HCEC 1CT (cell line): ENCODE data around the gene OPA3.

Experiments
- DNase-seq: peaks from one replicate; pipeline ENCODE4 v3.0.0-alpha.2; 2017

Gene OPA3

GRCh38 chr19:45500918-45501729, 83.5 kb downstream of the OPA3 start:
- no peak for DNase-seq

GRCh38 chr19:45499196-45500180, 85.1 kb downstream of the OPA3 start:
- DNase-seq: peak; percentile 18

- DNase-seq: no peak
Observed at GRCh38 chr19:45498411-45499195, 86.0 kb downstream of the OPA3 start, which contains the start of gene PPM1N. PPM1N (plus strand) TSS chr19:45498443; CDS start chr19:45498473, 30 bp downstream.

DNA sequence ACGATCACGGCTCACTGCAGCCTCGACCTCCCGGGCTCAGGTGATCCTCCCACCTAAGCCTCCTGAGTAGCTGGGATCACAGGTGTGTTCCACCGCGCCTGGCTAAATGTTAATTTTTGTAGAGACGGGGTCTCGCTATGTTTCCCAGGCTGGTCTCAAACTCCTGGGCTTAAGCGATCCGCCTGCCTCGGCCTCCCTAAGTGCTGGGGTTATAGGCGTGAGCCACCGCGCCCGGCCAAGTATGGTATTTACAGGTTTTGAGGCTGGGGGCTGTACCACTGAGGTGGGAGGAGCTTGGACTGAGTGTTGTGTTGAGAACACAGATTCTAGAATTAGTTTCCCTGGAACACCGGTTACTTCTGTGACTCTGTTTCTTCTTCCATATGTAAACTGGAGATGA, 86.8 kb downstream of the OPA3 start:
- DNase-seq: no peak

- DNase-seq: peak; percentile 4
Observed at GRCh38 chr19:45496349-45496953, 88.2 kb downstream of the OPA3 start.

DNA sequence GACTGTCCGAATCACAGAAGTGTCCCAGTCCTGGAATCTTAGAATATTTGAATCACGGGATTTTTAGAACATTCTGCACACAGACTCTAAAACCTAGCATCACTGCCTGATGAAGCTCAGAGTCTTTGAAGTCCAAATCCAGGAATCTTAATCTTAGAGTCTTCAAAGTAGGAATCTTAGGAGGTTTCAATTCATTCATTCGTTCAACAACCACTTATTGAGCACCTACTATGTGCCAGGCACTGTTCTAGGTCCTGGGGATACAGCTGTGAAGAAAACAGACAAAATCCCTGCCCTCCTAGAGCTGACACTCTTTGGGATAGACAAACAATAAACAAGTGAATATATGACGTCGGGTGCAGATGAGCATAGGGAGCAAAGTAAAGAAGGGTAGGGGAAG, 89.4 kb downstream of the OPA3 start:
- no peak for DNase-seq

GRCh38 chr19:45494261-45494916, 90.2 kb downstream of the OPA3 start:
- no peak for DNase-seq

DNA sequence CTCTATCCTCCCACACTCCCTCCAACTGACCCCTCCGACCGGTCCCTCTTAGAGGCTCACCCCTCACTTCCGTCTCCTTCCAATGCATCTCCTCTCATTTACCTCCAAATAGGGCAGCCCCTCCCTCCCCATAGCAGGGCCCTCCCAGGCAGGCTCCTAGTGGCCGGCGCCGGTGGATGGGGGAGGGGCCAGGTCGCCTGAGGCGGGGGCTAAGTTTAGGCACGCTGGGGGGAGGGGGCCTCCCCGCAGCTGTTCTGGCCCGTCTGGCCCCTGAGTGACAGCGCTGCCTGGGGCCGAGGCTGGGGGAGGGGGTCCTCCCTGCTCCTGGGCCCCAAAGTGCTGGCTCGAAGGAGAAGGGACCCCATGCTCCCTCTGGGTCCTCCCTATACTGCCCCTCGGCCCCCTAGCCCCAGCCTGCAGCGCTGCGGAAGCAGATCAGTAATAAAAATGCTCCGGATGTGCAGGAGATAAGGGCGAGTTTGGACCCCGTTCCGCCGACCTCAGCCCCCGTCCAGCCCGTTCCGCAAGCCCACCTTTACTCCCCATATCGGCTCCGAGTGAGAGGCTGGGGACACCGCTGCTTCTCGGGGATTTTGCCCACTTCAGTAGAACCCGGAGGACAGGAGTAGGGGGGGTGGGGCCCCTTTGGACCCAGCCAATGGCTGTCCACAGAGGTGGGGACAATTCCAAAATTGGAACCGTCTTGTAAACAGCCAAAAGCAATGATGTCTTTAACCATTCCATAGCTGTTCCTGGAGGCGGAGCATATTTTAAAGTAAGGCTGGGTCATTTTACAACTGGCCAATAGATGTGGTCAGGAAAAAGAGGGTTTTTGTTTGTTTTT, 91.8 kb downstream of the OPA3 start:
- peak; percentile 79 for DNase-seq

DNA sequence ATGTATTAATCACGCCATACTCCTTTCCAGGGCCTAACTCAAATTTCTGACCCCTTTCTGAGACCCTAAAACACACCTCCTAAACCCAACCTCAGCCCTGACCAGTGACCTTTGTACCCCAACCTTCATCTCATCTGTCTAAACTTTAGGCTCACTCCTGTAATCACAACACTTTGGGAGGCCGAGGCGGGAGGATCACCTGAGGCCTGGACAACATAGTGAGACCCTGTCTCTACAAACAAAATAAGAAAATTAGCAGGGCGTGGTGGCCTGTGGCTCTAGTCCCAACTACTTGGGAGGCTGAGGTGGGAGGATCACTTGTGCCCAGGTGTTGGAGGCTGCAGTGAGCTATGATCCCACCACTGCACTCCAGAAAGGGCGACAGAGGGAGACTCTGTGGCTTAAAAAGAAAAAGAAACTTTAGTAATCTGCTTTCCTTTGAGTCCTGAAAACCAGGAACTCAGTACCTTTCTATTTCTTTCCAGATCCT, 92.4 kb downstream of the OPA3 start:
- no peak for DNase-seq

DNA sequence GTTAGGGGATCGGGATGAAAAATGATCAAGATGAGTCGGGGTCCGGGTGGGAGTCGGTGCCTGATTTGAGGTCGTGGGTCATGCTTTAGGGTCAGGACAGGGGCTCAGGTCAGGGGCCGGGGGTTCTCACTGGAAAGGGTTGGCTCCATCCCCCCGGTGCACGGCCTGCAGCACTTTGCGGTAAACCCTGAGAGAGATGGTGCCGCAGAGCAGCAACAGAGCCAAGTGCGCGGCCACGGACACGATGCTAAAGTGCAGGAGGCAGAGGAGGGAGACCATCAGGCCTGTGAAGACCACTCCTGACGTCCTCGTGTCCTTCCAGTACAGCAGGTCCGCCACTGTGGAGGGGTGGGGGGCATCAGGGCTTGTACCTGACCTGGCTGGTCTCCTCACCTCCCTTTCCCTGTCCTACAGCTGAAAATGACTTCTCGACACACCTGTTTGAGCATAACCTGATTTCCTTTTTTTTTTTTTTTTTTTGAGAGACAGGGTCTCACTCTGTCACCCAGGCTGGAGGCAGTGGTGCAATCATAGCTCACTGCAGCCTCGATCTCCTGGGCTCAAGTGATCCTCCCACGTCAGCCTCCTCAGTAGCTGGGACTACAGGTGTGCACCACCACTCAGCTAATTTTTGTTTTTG, 95.3 kb downstream of the OPA3 start:
- no peak for DNase-seq

- no peak for DNase-seq
Observed at GRCh38 chr19:45488708-45489107, 95.9 kb downstream of the OPA3 start.

DNA sequence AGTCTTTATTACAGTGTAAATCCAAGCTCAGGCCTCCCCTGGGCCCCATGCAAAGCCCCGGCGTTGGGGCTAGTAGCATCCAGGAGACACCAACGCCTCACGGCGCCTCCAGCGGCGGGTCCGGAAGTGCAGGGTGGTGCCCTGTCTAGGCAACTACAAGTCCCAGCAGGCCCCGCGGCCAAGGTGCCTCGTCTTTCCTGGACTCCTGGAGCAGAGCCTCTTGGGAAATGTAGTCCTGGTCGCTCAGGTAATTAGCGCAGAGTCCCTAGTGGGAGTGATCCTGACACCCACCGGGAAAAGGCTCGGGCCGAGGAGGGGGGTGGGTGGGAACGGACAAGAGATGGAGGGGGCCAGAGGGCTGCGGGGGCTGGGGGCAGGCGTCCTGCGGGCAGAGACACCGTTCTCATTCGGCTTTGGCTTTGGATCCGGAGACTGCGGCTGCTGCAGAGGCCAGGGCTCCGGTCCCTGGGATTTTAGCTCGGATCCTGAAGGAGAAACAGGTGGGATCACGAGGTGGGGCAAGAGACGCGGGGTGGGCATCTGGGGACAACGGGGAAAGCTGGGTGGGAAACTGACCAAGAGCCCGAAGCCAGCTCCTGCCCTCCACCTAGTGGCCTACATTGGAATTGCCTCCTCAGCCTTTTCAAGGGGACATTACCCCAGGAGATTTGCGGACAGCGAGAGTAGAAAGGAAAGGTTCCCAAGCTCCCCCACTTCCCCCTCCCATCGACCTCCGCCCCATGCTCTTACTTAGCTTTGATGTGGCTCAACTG, 99.1 kb downstream of the OPA3 start:
- peak; percentile 89 for DNase-seq

DNA sequence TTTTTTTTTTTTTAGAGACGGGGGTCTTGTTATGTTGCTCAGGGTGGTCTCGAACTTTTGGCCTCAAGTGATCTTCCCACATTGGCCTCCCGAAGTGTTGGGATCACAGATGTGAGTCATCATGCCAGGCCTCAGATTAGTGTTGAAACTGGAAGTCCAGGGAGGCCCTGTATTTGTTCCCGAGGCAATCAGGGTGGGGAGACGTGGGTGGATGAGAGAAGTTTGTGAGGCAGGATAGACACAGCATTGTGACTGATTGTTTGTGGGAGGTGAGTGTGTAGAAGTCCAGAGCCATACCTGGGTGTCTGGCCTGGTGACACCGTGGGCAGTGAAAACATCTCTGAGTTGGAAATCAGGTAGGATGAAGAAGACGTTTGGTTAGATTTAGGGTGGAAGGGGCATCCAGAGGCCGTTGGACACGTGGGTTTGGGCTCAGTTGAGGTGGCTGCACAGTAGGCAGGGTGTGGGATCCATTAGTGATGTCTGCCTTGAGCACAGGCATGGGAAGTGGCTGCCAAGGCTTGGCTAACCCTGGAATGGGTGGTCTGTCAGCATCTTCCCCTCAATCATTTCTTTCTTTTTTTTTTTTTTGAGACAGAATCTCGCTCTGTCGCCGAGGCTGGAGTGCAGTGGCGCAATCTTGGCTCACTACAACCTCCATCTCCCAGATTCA, 100.2 kb downstream of the OPA3 start:
- DNase-seq: peak; percentile 49

- no peak for DNase-seq
Observed at GRCh38 chr19:45483033-45483432, 101.6 kb downstream of the OPA3 start.

GRCh38 chr19:45478454-45479238, 106.0 kb downstream of the OPA3 start:
- peak; percentile 92 for DNase-seq

DNA sequence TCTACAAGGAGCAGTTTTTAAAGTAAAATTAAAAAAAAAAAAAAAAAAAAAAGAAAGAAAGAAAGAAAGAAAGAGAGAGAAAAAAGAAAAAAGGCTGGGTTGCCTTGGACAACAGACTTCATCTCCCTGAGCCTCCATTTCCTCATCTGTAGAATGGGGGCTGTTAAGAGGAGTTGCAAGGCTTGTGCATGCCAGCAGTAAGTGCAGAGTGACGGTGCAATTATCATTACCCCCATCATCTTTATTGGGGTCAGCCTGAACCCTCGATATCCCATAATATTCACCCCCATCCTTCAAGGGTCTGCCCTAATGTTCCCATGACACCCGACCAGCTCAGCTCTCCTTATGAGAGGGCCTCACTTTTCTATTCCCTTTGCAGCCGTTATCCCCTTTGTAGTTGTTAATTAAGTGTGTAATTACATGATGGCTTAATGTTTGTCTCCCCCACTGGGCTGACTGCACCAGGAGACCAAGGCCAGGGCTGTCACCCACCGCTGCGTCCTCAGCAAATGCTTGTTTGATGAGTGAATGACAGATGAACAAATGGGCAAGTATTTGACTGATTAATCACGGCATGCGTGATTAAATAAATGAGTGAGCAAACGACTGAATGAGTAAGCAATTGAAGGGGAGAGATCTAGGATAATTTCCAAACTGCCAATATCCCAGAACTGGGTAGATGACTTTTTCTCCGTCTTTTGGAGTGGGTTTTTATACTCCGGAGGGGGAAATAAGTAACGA, 106.7 kb downstream of the OPA3 start:
- peak; percentile 76 for DNase-seq
